T-helper 9 cell (primary cell): ENCODE data around the gene FAM13A.
"Not testable (repeated sequence)": the region's sequence is repeated elsewhere in the genome, so short reads cannot be mapped to it uniquely, and the experiment has no call there.

ENCODE experiments used
- DNase-seq: peaks from one replicate; pipeline ENCODE4 v3.0.0-alpha.2; 2020

Gene FAM13A

DNA sequence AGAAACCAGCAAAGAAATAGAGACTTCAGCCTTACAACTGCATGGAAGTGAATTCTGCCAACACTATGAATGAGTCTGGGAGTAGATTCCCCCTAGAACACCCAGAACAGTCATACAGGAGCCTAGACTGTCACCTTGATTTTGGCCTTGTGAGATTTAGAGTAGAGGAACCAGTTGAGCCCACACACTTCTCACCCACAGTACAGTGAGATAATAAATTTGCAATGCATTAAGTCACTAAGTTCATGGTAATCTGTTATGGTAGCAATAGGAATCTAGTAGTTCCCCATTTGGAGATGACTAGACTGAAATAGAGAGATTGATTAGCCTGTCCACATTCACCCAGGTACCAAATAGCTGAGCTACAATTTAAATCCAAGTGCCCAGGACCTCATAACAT, 59.0 kb downstream of the FAM13A start:
- DNase-seq: no peak

DNA sequence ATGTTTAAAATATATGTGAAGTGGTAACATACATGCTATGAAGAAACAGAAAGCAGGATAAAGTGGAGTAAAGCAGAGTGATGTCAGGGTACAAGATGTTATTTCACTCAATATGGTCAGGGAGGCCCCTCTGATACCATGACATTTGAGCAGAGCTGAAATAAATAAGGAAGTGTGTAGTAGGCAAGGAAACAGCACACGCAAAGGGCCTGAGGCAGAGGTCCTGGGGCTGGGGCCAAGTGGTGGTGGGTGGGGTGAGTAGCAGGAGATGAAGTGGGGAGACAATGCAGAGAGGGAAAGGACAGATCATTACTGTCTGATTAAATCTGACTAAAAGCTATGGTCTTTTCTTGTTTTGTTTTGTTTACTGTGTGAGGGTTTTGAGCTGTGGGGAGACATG, 61.1 kb downstream of the FAM13A start:
- DNase-seq: no peak

DNA sequence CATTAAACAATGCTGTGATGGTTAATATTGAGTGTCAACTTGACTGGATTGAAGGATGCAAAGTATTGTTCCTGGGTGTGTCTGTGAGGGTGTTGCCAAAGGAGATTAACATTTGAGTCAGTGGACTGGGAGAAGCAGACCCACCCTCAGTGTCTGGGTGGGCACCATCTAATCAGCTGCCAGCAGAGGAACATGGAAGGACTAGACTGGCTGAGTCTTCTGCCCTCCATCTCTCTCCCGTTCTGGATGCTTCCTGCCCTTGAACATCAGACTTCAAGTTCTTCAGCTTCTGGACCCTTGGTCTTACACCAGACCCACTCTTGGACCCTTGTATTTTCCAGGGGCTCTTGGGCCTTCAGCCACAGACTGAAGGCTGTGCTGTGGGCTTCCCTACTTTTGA, 61.7 kb downstream of the FAM13A start:
- DNase-seq: not testable (repeated sequence)

GRCh38 chr4:88993246-88993645, 63.7 kb downstream of the FAM13A start:
- DNase-seq: no peak

GRCh38 chr4:88991746-88992145, 65.2 kb downstream of the FAM13A start:
- no peak for DNase-seq

DNA sequence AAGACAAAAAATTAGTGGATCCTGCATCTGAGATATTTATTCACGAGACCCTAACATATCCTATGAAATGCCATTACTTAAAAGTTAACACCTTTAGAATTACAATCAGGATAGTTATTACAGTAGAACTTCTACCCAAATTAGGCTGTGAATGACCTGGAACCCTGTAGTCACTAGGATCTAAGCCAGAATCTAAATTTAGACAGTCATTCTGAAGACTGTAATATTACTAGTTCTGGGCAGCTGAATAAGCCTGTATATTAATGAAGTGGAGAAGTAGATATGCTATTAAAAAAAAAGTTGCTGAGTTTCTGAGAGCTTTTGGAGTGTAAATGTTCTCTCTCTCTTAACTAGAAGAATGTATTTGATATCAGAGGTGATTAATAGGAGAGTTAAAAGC, 67.0 kb downstream of the FAM13A start:
- no peak for DNase-seq

GRCh38 chr4:88985088-88985773, 71.8 kb downstream of the FAM13A start:
- no peak for DNase-seq

- no peak for DNase-seq
Observed at GRCh38 chr4:88982757-88983156, 74.2 kb downstream of the FAM13A start.

GRCh38 chr4:88981993-88982392, 75.0 kb downstream of the FAM13A start:
- DNase-seq: no peak

- no peak for DNase-seq
Observed at GRCh38 chr4:88981556-88981955, 75.4 kb downstream of the FAM13A start.

GRCh38 chr4:88979276-88979675, 77.7 kb downstream of the FAM13A start:
- DNase-seq: no peak

- no peak for DNase-seq
Observed at GRCh38 chr4:88976775-88977035, 80.3 kb downstream of the FAM13A start.

- DNase-seq: no peak
Observed at GRCh38 chr4:88975958-88976774, 80.8 kb downstream of the FAM13A start.

- DNase-seq: no peak
Observed at GRCh38 chr4:88971536-88971935, 85.4 kb downstream of the FAM13A start.

- no peak for DNase-seq
Observed at GRCh38 chr4:88969746-88970145, 87.2 kb downstream of the FAM13A start.

GRCh38 chr4:88969271-88969670, 87.7 kb downstream of the FAM13A start:
- no peak for DNase-seq

DNA sequence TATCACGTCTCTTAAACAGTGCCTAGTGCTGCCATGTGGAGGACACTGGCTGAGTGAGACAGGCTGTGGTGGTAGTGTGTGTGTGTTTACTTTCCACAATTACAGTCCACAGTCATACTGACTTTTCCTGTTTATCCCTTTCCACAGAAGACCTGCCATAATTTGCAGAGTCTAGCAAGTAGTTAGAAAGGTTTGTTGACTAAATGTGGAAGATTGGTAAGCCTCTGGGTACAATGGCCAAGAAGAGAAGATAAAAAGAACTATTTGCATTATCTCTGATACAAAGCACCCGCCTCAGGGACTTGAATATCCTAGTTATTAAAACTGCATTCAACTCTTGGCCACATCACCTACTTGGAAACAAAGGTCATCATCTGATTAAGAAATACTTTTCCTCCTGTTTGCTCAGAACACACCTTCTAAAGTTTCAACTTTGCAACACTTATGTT, 89.1 kb downstream of the FAM13A start:
- no peak for DNase-seq

- no peak for DNase-seq
Observed at GRCh38 chr4:88965053-88965452, 91.9 kb downstream of the FAM13A start.

- DNase-seq: no peak
Observed at GRCh38 chr4:88964450-88964849, 92.5 kb downstream of the FAM13A start.

GRCh38 chr4:88963817-88964216, 93.2 kb downstream of the FAM13A start:
- no peak for DNase-seq

- DNase-seq: no peak
Observed at GRCh38 chr4:88962396-88962795, 94.6 kb downstream of the FAM13A start.

- DNase-seq: no peak
Observed at GRCh38 chr4:88960576-88960975, 96.4 kb downstream of the FAM13A start.

- no peak for DNase-seq
Observed at GRCh38 chr4:88958080-88958479, 98.9 kb downstream of the FAM13A start.

DNA sequence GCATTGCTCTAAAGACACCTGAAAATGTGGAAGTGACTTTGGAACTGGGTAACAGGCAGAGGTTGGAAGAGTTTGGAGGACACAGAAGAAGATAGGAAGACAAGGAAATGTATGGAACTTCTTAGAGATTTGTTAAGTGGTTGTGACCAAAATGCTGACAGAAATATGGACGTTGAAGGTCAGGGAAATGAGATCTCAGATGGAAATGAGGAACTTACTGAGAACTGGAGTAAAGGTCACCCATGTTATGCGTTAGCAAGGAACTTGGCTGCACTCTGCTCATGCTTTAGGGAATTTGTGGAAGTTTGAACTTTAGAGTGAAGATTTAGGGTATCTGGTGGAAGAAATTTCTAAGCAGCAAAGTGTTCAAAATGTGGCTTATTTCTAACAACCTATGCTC, 99.4 kb downstream of the FAM13A start:
- no peak for DNase-seq
